ENCODE results near the gene SRD5A3.

SRD5A3 gene

GRCh38 chr4:55397520-55398321 is 51.7 kb downstream of the SRD5A3 start:
- Histone ChIP-seq H3K36me3 (ENCODE audit: control insufficient read depth, low read depth, low read length) (peaks cover 8% of the 10 kb centered on the region), H3K9ac (ENCODE audit: low read length) (peak overlapping the region; percentile 88), H3K9me3 (ENCODE audit: control insufficient read depth, low read depth, low read length) (no peaks in the 10 kb centered on the region), H3K27ac (ENCODE audit: low read length) (no peak overlapping the region), H3K27me3 (ENCODE audit: control insufficient read depth, insufficient read depth, low read length) (no peaks in the 10 kb centered on the region), H3K4me3 (ENCODE audit: low read length) (peak overlapping the region; percentile 99), H3K4me1 (ENCODE audit: control insufficient read depth, low read depth, low read length) (peaks cover 20% of the 10 kb centered on the region)

GRCh38 chr4:55398461-55398860 is 52.4 kb downstream of the SRD5A3 start:
- Histone ChIP-seq H3K4me1 (ENCODE audit: control insufficient read depth, low read depth, low read length) (peaks cover 20% of the 10 kb centered on the region), H3K4me3 (ENCODE audit: low read length) (peak overlapping the region; percentile 99), H3K9ac (ENCODE audit: low read length) (peak overlapping the region; percentile 88), H3K27me3 (ENCODE audit: control insufficient read depth, insufficient read depth, low read length) (no peaks in the 10 kb centered on the region), H3K27ac (ENCODE audit: low read length) (no peak overlapping the region), H3K9me3 (ENCODE audit: control insufficient read depth, low read depth, low read length) (no peaks in the 10 kb centered on the region), H3K36me3 (ENCODE audit: control insufficient read depth, low read depth, low read length) (peaks cover 11% of the 10 kb centered on the region)

- Histone ChIP-seq H3K27ac (ENCODE audit: low read length) (no peak overlapping the region), H3K4me1 (ENCODE audit: control insufficient read depth, low read depth, low read length) (peaks cover 20% of the 10 kb centered on the region), H3K4me3 (ENCODE audit: low read length) (peak overlapping the region; percentile 99), H3K36me3 (ENCODE audit: control insufficient read depth, low read depth, low read length) (peaks cover 16% of the 10 kb centered on the region), H3K9ac (ENCODE audit: low read length) (no peak overlapping the region), H3K9me3 (ENCODE audit: control insufficient read depth, low read depth, low read length) (no peaks in the 10 kb centered on the region), H3K27me3 (ENCODE audit: control insufficient read depth, insufficient read depth, low read length) (no peaks in the 10 kb centered on the region)
These were observed 52.9 kb downstream of the SRD5A3 start for GRCh38 chr4:55398966-55399365.

- Histone ChIP-seq H3K27ac (ENCODE audit: low read length) (no peak overlapping the region), H3K4me1 (ENCODE audit: control insufficient read depth, low read depth, low read length) (peaks cover 20% of the 10 kb centered on the region), H3K9ac (ENCODE audit: low read length) (no peak overlapping the region), H3K9me3 (ENCODE audit: control insufficient read depth, low read depth, low read length) (no peaks in the 10 kb centered on the region), H3K4me3 (ENCODE audit: low read length) (no peak overlapping the region), H3K36me3 (ENCODE audit: control insufficient read depth, low read depth, low read length) (peaks cover 17% of the 10 kb centered on the region), H3K27me3 (ENCODE audit: control insufficient read depth, insufficient read depth, low read length) (no peaks in the 10 kb centered on the region)
These were observed 53.5 kb downstream of the SRD5A3 start for GRCh38 chr4:55399581-55399980.

GRCh38 chr4:55405073-55405472 is 59.0 kb downstream of the SRD5A3 start:
- H3K27me3 ChIP-seq (ENCODE audit: control insufficient read depth, insufficient read depth, low read length), result no peaks in the 10 kb centered on the region
- peaks cover 38% of the 10 kb centered on the region for H3K36me3 ChIP-seq (ENCODE audit: control insufficient read depth, low read depth, low read length)

GRCh38 chr4:55406545-55406944 is 60.5 kb downstream of the SRD5A3 start:
- Histone ChIP-seq H3K27ac (ENCODE audit: low read length) (no peak overlapping the region), H3K27me3 (ENCODE audit: control insufficient read depth, insufficient read depth, low read length) (no peaks in the 10 kb centered on the region), H3K4me1 (ENCODE audit: control insufficient read depth, low read depth, low read length) (peaks cover 7% of the 10 kb centered on the region), H3K36me3 (ENCODE audit: control insufficient read depth, low read depth, low read length) (peaks cover 30% of the 10 kb centered on the region), H3K9me3 (ENCODE audit: control insufficient read depth, low read depth, low read length) (no peaks in the 10 kb centered on the region), H3K4me3 (ENCODE audit: low read length) (no peak overlapping the region), H3K9ac (ENCODE audit: low read length) (no peak overlapping the region)

More at GRCh38 chr4:55405073-55405472, 59.0 kb downstream of the SRD5A3 start:
- no peak overlapping the region for H3K27ac ChIP-seq (ENCODE audit: low read length)
- no peaks in the 10 kb centered on the region for H3K9me3 ChIP-seq (ENCODE audit: control insufficient read depth, low read depth, low read length)
- H3K4me1 ChIP-seq (ENCODE audit: control insufficient read depth, low read depth, low read length), result peaks cover 7% of the 10 kb centered on the region
- H3K9ac ChIP-seq (ENCODE audit: low read length), result no peak overlapping the region
- H3K4me3 ChIP-seq (ENCODE audit: low read length), result no peak overlapping the region

GRCh38 chr4:55407119-55407518 is 61.1 kb downstream of the SRD5A3 start:
- H3K4me3 ChIP-seq (ENCODE audit: low read length), result no peak overlapping the region
- no peaks in the 10 kb centered on the region for H3K27me3 ChIP-seq (ENCODE audit: control insufficient read depth, insufficient read depth, low read length)
- H3K9me3 ChIP-seq (ENCODE audit: control insufficient read depth, low read depth, low read length), result no peaks in the 10 kb centered on the region
- no peak overlapping the region for H3K27ac ChIP-seq (ENCODE audit: low read length)
- H3K36me3 ChIP-seq (ENCODE audit: control insufficient read depth, low read depth, low read length), result peaks cover 30% of the 10 kb centered on the region
- H3K9ac ChIP-seq (ENCODE audit: low read length), result no peak overlapping the region
- H3K4me1 ChIP-seq (ENCODE audit: control insufficient read depth, low read depth, low read length), result peaks cover 7% of the 10 kb centered on the region

GRCh38 chr4:55407764-55408163 is 61.7 kb downstream of the SRD5A3 start:
- H3K27ac ChIP-seq (ENCODE audit: low read length), result no peak overlapping the region
- no peaks in the 10 kb centered on the region for H3K9me3 ChIP-seq (ENCODE audit: control insufficient read depth, low read depth, low read length)
- peaks cover 7% of the 10 kb centered on the region for H3K4me1 ChIP-seq (ENCODE audit: control insufficient read depth, low read depth, low read length)
- H3K4me3 ChIP-seq (ENCODE audit: low read length), result no peak overlapping the region
- no peak overlapping the region for H3K9ac ChIP-seq (ENCODE audit: low read length)
- H3K36me3 ChIP-seq (ENCODE audit: control insufficient read depth, low read depth, low read length), result peaks cover 30% of the 10 kb centered on the region
- H3K27me3 ChIP-seq (ENCODE audit: control insufficient read depth, insufficient read depth, low read length), result no peaks in the 10 kb centered on the region

- H3K4me3 ChIP-seq (ENCODE audit: low read length), result no peak overlapping the region
- H3K9ac ChIP-seq (ENCODE audit: low read length), result peak overlapping the region; percentile 7
- H3K4me1 ChIP-seq (ENCODE audit: control insufficient read depth, low read depth, low read length), result peaks cover 7% of the 10 kb centered on the region
- H3K27me3 ChIP-seq (ENCODE audit: control insufficient read depth, insufficient read depth, low read length), result no peaks in the 10 kb centered on the region
- peaks cover 25% of the 10 kb centered on the region for H3K36me3 ChIP-seq (ENCODE audit: control insufficient read depth, low read depth, low read length)
- H3K9me3 ChIP-seq (ENCODE audit: control insufficient read depth, low read depth, low read length), result no peaks in the 10 kb centered on the region
- H3K27ac ChIP-seq (ENCODE audit: low read length), result peak overlapping the region; percentile 39
These were observed 63.6 kb downstream of the SRD5A3 start for GRCh38 chr4:55409468-55410171.

GRCh38 chr4:55410431-55410830 is 64.4 kb downstream of the SRD5A3 start:
- Histone ChIP-seq H3K27ac (ENCODE audit: low read length) (no peak overlapping the region), H3K4me3 (ENCODE audit: low read length) (no peak overlapping the region), H3K9me3 (ENCODE audit: control insufficient read depth, low read depth, low read length) (no peaks in the 10 kb centered on the region), H3K4me1 (ENCODE audit: control insufficient read depth, low read depth, low read length) (peaks cover 7% of the 10 kb centered on the region), H3K9ac (ENCODE audit: low read length) (no peak overlapping the region), H3K36me3 (ENCODE audit: control insufficient read depth, low read depth, low read length) (peaks cover 22% of the 10 kb centered on the region), H3K27me3 (ENCODE audit: control insufficient read depth, insufficient read depth, low read length) (no peaks in the 10 kb centered on the region)

- Histone ChIP-seq H3K4me1 (ENCODE audit: control insufficient read depth, low read depth, low read length) (peaks cover 7% of the 10 kb centered on the region), H3K4me3 (ENCODE audit: low read length) (no peak overlapping the region), H3K27me3 (ENCODE audit: control insufficient read depth, insufficient read depth, low read length) (no peaks in the 10 kb centered on the region), H3K9ac (ENCODE audit: low read length) (no peak overlapping the region), H3K36me3 (ENCODE audit: control insufficient read depth, low read depth, low read length) (peaks cover 23% of the 10 kb centered on the region), H3K27ac (ENCODE audit: low read length) (no peak overlapping the region), H3K9me3 (ENCODE audit: control insufficient read depth, low read depth, low read length) (no peaks in the 10 kb centered on the region)
These were observed 65.6 kb downstream of the SRD5A3 start for GRCh38 chr4:55411621-55412020.

Measured in iPS-18a (cell line).